HEK293 (cell line): ENCODE results near the gene CKMT2.

ENCODE experiments used
- CTCF ChIA-PET: fragments of 350-600 bp; formaldehyde crosslinking; extraction: SDS; loops from one replicate; lab custom pipeline; 2021; ENCODE audit warnings: antibody characterized with exemption; lab: Yijun Ruan, JAX
- POLR2A ChIA-PET: fragments of 300-600 bp; formaldehyde crosslinking; extraction: SDS; loops from one replicate; lab custom pipeline; 2020; ENCODE audit warnings: antibody characterized with exemption, inconsistent platforms; lab: Yijun Ruan, JAX
- H3K27ac ChIP-seq: fragments of 200-500 bp; sonication (Bioruptor generic); 2 replicates; pipeline ENCODE4 v1.5.1; 2014; ENCODE audit warnings: low read depth, low read length, control low read depth, inconsistent platforms; ENCODE audit errors: extremely low read depth
- H3K36me3 ChIP-seq, 2 experiments: fragments of 200-500 bp in 1 of 2; sonication (Bioruptor generic) in 1 of 2; 1 replicate in 1 of 2; 2 replicates in 1 of 2; pipeline ENCODE4 v1.5.1; 2014 to 2017; ENCODE audit warnings: inconsistent platforms in 2 of 2, low read length in 2 of 2; ENCODE audit not compliant: control insufficient read depth in 2 of 2, insufficient read depth in 1 of 2
- H3K4me1 ChIP-seq: fragments of 200-500 bp; sonication (Bioruptor generic); 2 replicates; pipeline ENCODE4 v1.5.1; 2014; ENCODE audit warnings: mild to moderate bottlenecking, low read length, inconsistent platforms; ENCODE audit not compliant: control insufficient read depth, insufficient read depth
- H3K4me3 ChIP-seq: 2 replicates; pipeline ENCODE4 v1.5.1; 2011; ENCODE audit warnings: low read depth, mild to moderate bottlenecking, control low read depth, low read length, moderate library complexity
- H3K9me3 ChIP-seq: fragments of 200-500 bp; sonication (Bioruptor generic); 2 replicates; pipeline ENCODE4 v1.5.1; 2014; ENCODE audit warnings: low read depth, low read length, inconsistent platforms; ENCODE audit not compliant: control insufficient read depth, insufficient read depth
- ELK4 ChIP-seq: IDR thresholded peaks from 2 replicates; pipeline ENCODE4 v1.6.1; 2011; ENCODE audit warnings: mild to moderate bottlenecking, low read depth, low read length, borderline replicate concordance
- FEZF1 ChIP-seq: fragments of 450-650 bp; formaldehyde crosslinking; IDR thresholded peaks from 2 replicates; pipeline ENCODE4 v1.5.1; 2016; ENCODE audit warnings: missing biosample characterization, missing genetic modification characterization
- IKZF3 ChIP-seq: fragments of 450-650 bp; IDR thresholded peaks from 2 replicates; pipeline ENCODE4 v1.5.0; 2018; ENCODE audit warnings: missing biosample characterization, mild to moderate bottlenecking, missing genetic modification characterization, moderate library complexity
- SCRT1 ChIP-seq: fragments of 450-650 bp; formaldehyde crosslinking; IDR thresholded peaks from 2 replicates; pipeline ENCODE4 v1.5.1; 2016; ENCODE audit warnings: missing biosample characterization, missing genetic modification characterization, borderline replicate concordance
- SP3 ChIP-seq: fragments of 450-650 bp; formaldehyde crosslinking; IDR thresholded peaks from 2 replicates; pipeline ENCODE4 v1.5.1; 2016; ENCODE audit warnings: missing biosample characterization, missing genetic modification characterization
- TRIM28 ChIP-seq: IDR thresholded peaks from 2 replicates; pipeline ENCODE4 v1.6.1; 2011; ENCODE audit warnings: low read length, control low read depth, borderline replicate concordance
- ZBTB17 ChIP-seq: fragments of 450-650 bp; formaldehyde crosslinking; IDR thresholded peaks from 2 replicates; pipeline ENCODE4 v1.5.1; 2016; ENCODE audit warnings: missing biosample characterization, missing genetic modification characterization
- ZBTB20 ChIP-seq: fragments of 450-650 bp; formaldehyde crosslinking; IDR thresholded peaks from 2 replicates; pipeline ENCODE4 v1.5.1; 2016; ENCODE audit warnings: missing biosample characterization, missing genetic modification characterization
- ZBTB8A ChIP-seq: fragments of 450-650 bp; formaldehyde crosslinking; IDR thresholded peaks from 2 replicates; pipeline ENCODE4 v1.5.1; 2016; ENCODE audit warnings: missing biosample characterization, missing genetic modification characterization
- ZFHX2 ChIP-seq: fragments of 450-650 bp; formaldehyde crosslinking; conservative IDR thresholded peaks from 2 replicates; pipeline ENCODE4 v1.5.1; 2016; ENCODE audit warnings: missing biosample characterization, missing genetic modification characterization
- ZFP37 ChIP-seq: fragments of 450-650 bp; formaldehyde crosslinking; IDR thresholded peaks from 2 replicates; pipeline ENCODE4 v1.5.1; 2016; ENCODE audit warnings: missing biosample characterization, missing genetic modification characterization
- ZIC2 ChIP-seq: fragments of 450-650 bp; formaldehyde crosslinking; IDR thresholded peaks from 2 replicates; pipeline ENCODE4 v1.5.1; 2016; ENCODE audit warnings: missing biosample characterization, missing genetic modification characterization
- ZNF223 ChIP-seq: fragments of 450-650 bp; formaldehyde crosslinking; IDR thresholded peaks from 2 replicates; pipeline ENCODE4 v1.5.1; 2016; ENCODE audit warnings: missing biosample characterization, missing genetic modification characterization
- ZNF433 ChIP-seq: fragments of 450-650 bp; formaldehyde crosslinking; IDR thresholded peaks from 2 replicates; pipeline ENCODE4 v1.5.1; 2016; ENCODE audit warnings: missing biosample characterization, missing genetic modification characterization, low read depth
- ZNF544 ChIP-seq: fragments of 450-650 bp; formaldehyde crosslinking; IDR thresholded peaks from 2 replicates; pipeline ENCODE4 v1.5.0; 2017; ENCODE audit warnings: missing biosample characterization, missing genetic modification characterization
- ZNF571 ChIP-seq: fragments of 450-650 bp; formaldehyde crosslinking; IDR thresholded peaks from 2 replicates; pipeline ENCODE4 v1.5.0; 2017; ENCODE audit warnings: missing biosample characterization, missing genetic modification characterization
- ZNF610 ChIP-seq: fragments of 450-650 bp; formaldehyde crosslinking; IDR thresholded peaks from 2 replicates; pipeline ENCODE4 v1.5.1; 2016; ENCODE audit warnings: missing biosample characterization, missing genetic modification characterization, borderline replicate concordance
- ZNF707 ChIP-seq: fragments of 450-650 bp; formaldehyde crosslinking; IDR thresholded peaks from 2 replicates; pipeline ENCODE4 v1.5.1; 2016; ENCODE audit warnings: missing biosample characterization, missing genetic modification characterization
- ZNF747 ChIP-seq: fragments of 450-650 bp; formaldehyde crosslinking; IDR thresholded peaks from 2 replicates; pipeline ENCODE4 v1.5.1; 2016; ENCODE audit warnings: missing biosample characterization, missing genetic modification characterization
- ZNF837 ChIP-seq: fragments of 450-650 bp; formaldehyde crosslinking; IDR thresholded peaks from 2 replicates; pipeline ENCODE4 v1.5.1; 2016; ENCODE audit warnings: missing biosample characterization, missing genetic modification characterization
- TF ChIP-seq, protein P1 (sequence below): fragments of 450-650 bp; formaldehyde crosslinking; IDR thresholded peaks from 2 replicates; pipeline ENCODE4 v1.5.1; 2016; ENCODE audit warnings: missing biosample characterization, missing genetic modification characterization
- TF ChIP-seq, protein P2 (sequence below): fragments of 450-650 bp; formaldehyde crosslinking; conservative IDR thresholded peaks from 2 replicates; pipeline ENCODE4 v1.5.1; 2016; ENCODE audit warnings: low read depth, missing biosample characterization, missing genetic modification characterization

The CKMT2 gene

GRCh38 chr5:81233080-81233634 lies at the start of gene CKMT2 (continued):
- TF ChIP-seq, protein P1, sequence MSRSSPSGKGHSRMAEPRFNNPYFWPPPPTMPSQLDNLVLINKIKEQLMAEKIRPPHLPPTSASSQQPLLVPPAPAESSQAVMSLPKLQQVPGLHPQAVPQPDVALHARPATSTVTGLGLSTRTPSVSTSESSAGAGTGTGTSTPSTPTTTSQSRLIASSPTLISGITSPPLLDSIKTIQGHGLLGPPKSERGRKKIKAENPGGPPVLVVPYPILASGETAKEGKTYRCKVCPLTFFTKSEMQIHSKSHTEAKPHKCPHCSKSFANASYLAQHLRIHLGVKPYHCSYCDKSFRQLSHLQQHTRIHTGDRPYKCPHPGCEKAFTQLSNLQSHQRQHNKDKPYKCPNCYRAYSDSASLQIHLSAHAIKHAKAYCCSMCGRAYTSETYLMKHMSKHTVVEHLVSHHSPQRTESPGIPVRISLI (tag by site-specific recombination), result no peak
- TF ChIP-seq ZNF707 (tag by site-specific recombination) (no peak), ZFHX2 (tag by site-specific recombination) (peak; percentile 73), ZBTB17 (0 out of 2 replicates have a peak, but pooled peaks have one; percentile 21), ZNF433 (tag by site-specific recombination) (no peak), ZBTB8A (tag by site-specific recombination) (0 out of 2 replicates have a peak, but pooled peaks have one; percentile 33), ZNF223 (tag by site-specific recombination) (no peak), SP3 (peak; percentile 43), ZNF610 (tag by site-specific recombination) (no peak), SCRT1 (peak; percentile 72; the same call in 1 of the 2 replicates), FEZF1 (tag by site-specific recombination) (no peak), ZNF837 (tag by site-specific recombination) (no peak), ZNF571 (no peak), ELK4 (no peak), ZBTB20 (tag by site-specific recombination) (peak; percentile 31), ZNF544 (tag by site-specific recombination) (no peak), ZNF747 (tag by site-specific recombination) (no peak)
- TF ChIP-seq, protein P2, sequence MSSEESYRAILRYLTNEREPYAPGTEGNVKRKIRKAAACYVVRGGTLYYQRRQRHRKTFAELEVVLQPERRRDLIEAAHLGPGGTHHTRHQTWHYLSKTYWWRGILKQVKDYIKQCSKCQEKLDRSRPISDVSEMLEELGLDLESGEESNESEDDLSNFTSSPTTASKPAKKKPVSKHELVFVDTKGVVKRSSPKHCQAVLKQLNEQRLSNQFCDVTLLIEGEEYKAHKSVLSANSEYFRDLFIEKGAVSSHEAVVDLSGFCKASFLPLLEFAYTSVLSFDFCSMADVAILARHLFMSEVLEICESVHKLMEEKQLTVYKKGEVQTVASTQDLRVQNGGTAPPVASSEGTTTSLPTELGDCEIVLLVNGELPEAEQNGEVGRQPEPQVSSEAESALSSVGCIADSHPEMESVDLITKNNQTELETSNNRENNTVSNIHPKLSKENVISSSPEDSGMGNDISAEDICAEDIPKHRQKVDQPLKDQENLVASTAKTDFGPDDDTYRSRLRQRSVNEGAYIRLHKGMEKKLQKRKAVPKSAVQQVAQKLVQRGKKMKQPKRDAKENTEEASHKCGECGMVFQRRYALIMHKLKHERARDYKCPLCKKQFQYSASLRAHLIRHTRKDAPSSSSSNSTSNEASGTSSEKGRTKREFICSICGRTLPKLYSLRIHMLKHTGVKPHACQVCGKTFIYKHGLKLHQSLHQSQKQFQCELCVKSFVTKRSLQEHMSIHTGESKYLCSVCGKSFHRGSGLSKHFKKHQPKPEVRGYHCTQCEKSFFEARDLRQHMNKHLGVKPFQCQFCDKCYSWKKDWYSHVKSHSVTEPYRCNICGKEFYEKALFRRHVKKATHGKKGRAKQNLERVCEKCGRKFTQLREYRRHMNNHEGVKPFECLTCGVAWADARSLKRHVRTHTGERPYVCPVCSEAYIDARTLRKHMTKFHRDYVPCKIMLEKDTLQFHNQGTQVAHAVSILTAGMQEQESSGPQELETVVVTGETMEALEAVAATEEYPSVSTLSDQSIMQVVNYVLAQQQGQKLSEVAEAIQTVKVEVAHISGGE (tag by site-specific recombination), result no peak

DNA sequence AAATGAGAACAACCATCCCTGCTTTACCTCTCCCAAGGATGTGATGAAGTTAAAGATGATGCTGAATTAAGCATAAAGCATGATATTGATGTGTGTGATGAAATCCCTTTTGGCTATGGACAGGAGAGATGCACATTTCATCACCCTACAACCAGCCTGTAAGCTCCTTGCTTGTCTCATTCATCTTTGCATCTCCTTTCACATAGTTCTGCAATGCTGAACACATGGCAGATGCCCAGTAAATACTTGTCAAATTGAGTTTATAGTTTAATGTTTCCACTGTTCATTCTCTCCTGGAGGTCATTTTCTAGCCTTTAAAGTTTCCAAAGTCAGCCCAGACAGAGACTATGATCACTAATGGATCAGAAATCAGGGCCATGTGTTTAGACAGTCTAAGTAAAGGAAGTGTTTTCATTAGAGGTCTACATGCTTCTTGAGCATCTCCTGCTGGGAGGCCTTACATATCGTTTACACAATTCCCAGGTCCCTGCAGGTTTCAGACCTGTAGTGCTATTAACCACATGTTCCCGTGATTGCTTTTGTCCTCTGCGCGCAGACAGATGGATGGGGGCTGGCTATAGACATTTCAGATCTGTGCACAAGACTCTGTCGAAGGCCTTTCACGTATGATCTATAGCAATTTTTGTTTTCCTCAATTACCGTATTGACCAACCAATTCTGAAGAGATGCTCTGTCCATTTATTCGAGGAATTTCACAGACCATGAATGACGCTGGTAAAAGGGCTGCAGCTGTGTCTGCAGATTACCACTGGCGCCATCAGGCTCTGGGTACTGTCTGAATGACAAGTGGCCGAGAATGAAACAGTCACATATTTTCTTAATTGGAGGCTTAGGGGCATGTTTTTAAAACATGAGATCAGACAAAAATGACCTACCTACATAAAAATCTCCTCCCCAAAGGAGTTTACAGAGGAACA lies 49.0 kb upstream of the CKMT2 start:
- Histone ChIP-seq H3K9me3 (no peaks in the 10 kb centered on the region), H3K4me3 (no peak overlapping the region), H3K4me1 (no peaks in the 10 kb centered on the region), H3K36me3 (no peaks in the 10 kb centered on the region), H3K27ac (no peak overlapping the region)
- TF ChIP-seq ZNF707 (tag by site-specific recombination) (no peak), ZNF571 (no peak), TRIM28 (peak; percentile 46; the same call in 1 of the 2 replicates), ZIC2 (tag by site-specific recombination) (peak; percentile 44; the same call in 1 of the 2 replicates), ZFP37 (tag by site-specific recombination) (no peak), IKZF3 (tag by site-specific recombination) (no peak)
- TF ChIP-seq, protein P1 (tag by site-specific recombination), result no peak
- CTCF ChIA-PET, result interaction anchor here (0.6 to 2.2 kb wide), 2 partner anchors 18 to 459 kb away, joined by 8 to 10 read pairs; no protein-coding TSS in a partner anchor
- POLR2A ChIA-PET, result no interaction called here
